Breast epithelium (tissue), 4 donors: ENCODE measurements around the gene LRRC19. TPM values are rescaled to one million over a fixed set of nuclear protein-coding genes. Genes with fewer than 3 reads are reported as not detected.
A peak's percentile ranks its signal among the peaks of the same experiment; 100 is the strongest.

Source experiments
- DNase-seq, 2 donors: peaks; one replicate each; pipeline ENCODE4 v3.0.0-alpha.2; 2019; ENCODE audit warnings: low spot score in 2 of 2
- H3K27ac ChIP-seq, 2 donors: fragments of 200-600 bp; sonication (generic) in 1 of 2; one replicate each; pipeline ENCODE4 v1.5.1; 2016 to 2019; ENCODE audit warnings: mild to moderate bottlenecking in 1 of 2
- H3K27me3 ChIP-seq, 2 donors: fragments of 200-600 bp; sonication (generic) in 1 of 2; one replicate each; pipeline versions ENCODE4 v1.5.1 to v1.6.0; 2017 to 2019; ENCODE audit warnings: control low read depth in 1 of 2, mild to moderate bottlenecking in 1 of 2
- H3K36me3 ChIP-seq: fragments of 200-600 bp; one replicate; pipeline ENCODE4 v1.5.1; 2019
- H3K4me1 ChIP-seq, 2 donors: fragments of 200-600 bp; sonication (generic); one replicate each; pipeline ENCODE4 v1.5.1; 2016 to 2019; ENCODE audit warnings: control low read depth in 1 of 2
- H3K4me3 ChIP-seq, 3 donors: fragments of 200-600 bp; sonication (generic); 1 replicate in 2 of 3; 2 replicates in 1 of 3; pipeline ENCODE4 v1.5.1; 2016 to 2019; ENCODE audit warnings: mild to moderate bottlenecking in 3 of 3, moderate library complexity in 2 of 3
- H3K9me3 ChIP-seq, 2 donors: fragments of 200-600 bp; sonication (generic) in 1 of 2; one replicate each; pipeline ENCODE4 v1.5.1; 2016 to 2019; ENCODE audit warnings: control low read depth in 1 of 2
- CTCF ChIP-seq, 3 donors: fragments of 450-650 bp; IDR thresholded peaks; one replicate each; pipeline ENCODE4 v1.5.1; 2016 to 2017; ENCODE audit warnings: antibody characterized with exemption in 3 of 3, mild to moderate bottlenecking in 3 of 3, moderate library complexity in 3 of 3
- POLR2A ChIP-seq: fragments of 450-650 bp; IDR thresholded peaks from one replicate; pipeline ENCODE4 v1.6.1; 2016; ENCODE audit warnings: antibody characterized with exemption, mild to moderate bottlenecking, moderate library complexity
- POLR2AphosphoS5 ChIP-seq, 3 donors: sonication (generic); formaldehyde crosslinking; IDR thresholded peaks; one replicate each; pipeline ENCODE4 v1.6.1; 2017; ENCODE audit warnings: antibody characterized with exemption in 3 of 3
- intact Hi-C: fragments of 100-400 bp; cut with DNase I; formaldehyde crosslinking; loops from one replicate; pipeline ENCODE4 v1.15.1; 2023; ENCODE audit warnings: low total_unique reads
- total RNA-seq, 3 donors: library from RNA; depleted of rRNA; stranded (reverse); fragments of >200 nt; gene quantifications; one replicate each; pipeline ENCODE4 v1.1.0, GENCODE V29; 2016

The LRRC19 gene
- total RNA-seq, 3 donors from 2014 or later: 0.66 TPM; not detected in 2

GRCh38 chr9:26951794-26952193 is 53.7 kb downstream of the LRRC19 start:
- no peaks in the 10 kb centered on the region for H3K36me3 ChIP-seq
- H3K27ac ChIP-seq: no peak overlapping the region
- no peaks in the 10 kb centered on the region for H3K9me3 ChIP-seq
- no peak for DNase-seq
- H3K4me3 ChIP-seq: no peak overlapping the region
- H3K4me1 ChIP-seq: peaks cover 0 to 4% of the 10 kb centered on the region in 2 donors
- intact Hi-C loops: no loop called here
- TF ChIP-seq POLR2A (no peak), POLR2AphosphoS5 (IDR thresholded peaks at IDR 0.05) (no peak), CTCF (IDR thresholded peaks at IDR 0.05) (no peak)
- H3K27me3 ChIP-seq: no peaks in the 10 kb centered on the region

- no peak overlapping the region for H3K4me3 ChIP-seq
- no peak for DNase-seq
- no peaks in the 10 kb centered on the region for H3K36me3 ChIP-seq
- no peaks in the 10 kb centered on the region for H3K9me3 ChIP-seq
- peaks cover 3 to 11% of the 10 kb centered on the region in 2 donors for H3K4me1 ChIP-seq
- intact Hi-C loops: no loop called here
- no peak for TF ChIP-seq CTCF (IDR thresholded peaks at IDR 0.05)
- no peak for TF ChIP-seq POLR2A
- no peak for TF ChIP-seq POLR2AphosphoS5 (IDR thresholded peaks at IDR 0.05)
- H3K27ac ChIP-seq: no peak overlapping the region
- no peaks in the 10 kb centered on the region for H3K27me3 ChIP-seq
Observed at GRCh38 chr9:26950521-26950920, 55.0 kb downstream of the LRRC19 start.

- Histone ChIP-seq H3K27me3 (no peaks in the 10 kb centered on the region), H3K4me1 (peaks cover 4 to 10% of the 10 kb centered on the region in 2 donors), H3K27ac (no peak overlapping the region), H3K4me3 (no peak overlapping the region), H3K9me3 (no peaks in the 10 kb centered on the region), H3K36me3 (no peaks in the 10 kb centered on the region)
- no peak for TF ChIP-seq CTCF (IDR thresholded peaks at IDR 0.05)
- TF ChIP-seq POLR2AphosphoS5 (IDR thresholded peaks at IDR 0.05): no peak
- TF ChIP-seq POLR2A: no peak
- intact Hi-C loops: no loop called here
- no peak for DNase-seq
Observed at GRCh38 chr9:26949637-26950069, 55.8 kb downstream of the LRRC19 start.

- H3K4me1 ChIP-seq: peaks cover 4 to 10% of the 10 kb centered on the region in 2 donors
- TF ChIP-seq POLR2A (no peak), POLR2AphosphoS5 (IDR thresholded peaks at IDR 0.05) (no peak)
- H3K36me3 ChIP-seq: no peaks in the 10 kb centered on the region
- H3K27me3 ChIP-seq: no peaks in the 10 kb centered on the region
- peak overlapping the region; percentile 98 to 99 for H3K27ac ChIP-seq
- peak overlapping the region; percentile 89 to 99 (median 99) for H3K4me3 ChIP-seq
- no peak for DNase-seq
- intact Hi-C loops: no loop called here
- no peaks in the 10 kb centered on the region for H3K9me3 ChIP-seq
Observed at GRCh38 chr9:26947736-26948135, 57.7 kb downstream of the LRRC19 start.

- TF ChIP-seq POLR2A (peak; percentile 8), POLR2AphosphoS5 (IDR thresholded peaks at IDR 0.05) (peak; percentile 70 to 76 (median 74)), CTCF (IDR thresholded peaks at IDR 0.05) (no peak)
- H3K27me3 ChIP-seq: no peaks in the 10 kb centered on the region
- intact Hi-C loops: no loop called here
- no peaks in the 10 kb centered on the region for H3K36me3 ChIP-seq
- peak within 1 kb of the TSS; percentile 98 to 99 for H3K27ac ChIP-seq
- DNase-seq: peak; percentile 81 to 82
- peak within 1 kb of the TSS; percentile 89 to 99 (median 99) for H3K4me3 ChIP-seq
- H3K9me3 ChIP-seq: no peaks in the 10 kb centered on the region
- H3K4me1 ChIP-seq: peaks cover 4 to 10% of the 10 kb centered on the region in 2 donors
Observed at GRCh38 chr9:26946753-26947727, 58.4 kb downstream of the LRRC19 start, which contains the start of gene PLAA. TSS of gene PLAA (minus strand) at chr9:26947242. CDS start at chr9:26947045, 197 bp downstream.
